Bronchial epithelial cell (primary cell): ENCODE results near the gene TECPR2. TPM values are rescaled to one million over a fixed set of nuclear protein-coding genes. Genes with fewer than 3 reads are reported as not detected.
A peak's percentile ranks its signal among the peaks of the same experiment; 100 is the strongest.

ENCODE experiments used
- DNase-seq: peaks from one replicate; pipeline ENCODE4 v3.0.0-alpha.2; 2010; ENCODE audit warnings: low read depth
- FAIRE-seq: peaks from 2 replicates; lab custom pipeline; 2011; peaks lifted over from hg19 to GRCh38; lab: Jason Lieb, UNC
- H3K27me3 ChIP-seq: 2 replicates; pipeline ENCODE4 v1.5.1; 2011; ENCODE audit warnings: low read length; ENCODE audit not compliant: control insufficient read depth, insufficient read depth
- H3K36me3 ChIP-seq: 2 replicates; pipeline ENCODE4 v1.5.1; 2011; ENCODE audit warnings: low read length; ENCODE audit not compliant: control insufficient read depth, insufficient read depth
- H3K4me3 ChIP-seq: 2 replicates; pipeline ENCODE4 v1.5.1; 2011; ENCODE audit warnings: mild to moderate bottlenecking, low read depth, low read length, control low read depth
- total RNA-seq: library from RNA; depleted of rRNA; stranded (reverse); fragments of >200 nt; gene quantifications from 2 replicates; pipeline ENCODE4 v1.2.1, GENCODE V29; 2014
- TF ChIP-seq, protein P1 (sequence below): IDR thresholded peaks from 2 replicates; pipeline ENCODE4 v1.5.1; 2011; ENCODE audit warnings: mild to moderate bottlenecking, moderate library complexity, low read length, control low read depth, inconsistent platforms; ENCODE audit not compliant: insufficient read depth, severe bottlenecking

TECPR2 gene
- total RNA-seq, 1 donor from 2014 or later: 4.7 TPM

DNA sequence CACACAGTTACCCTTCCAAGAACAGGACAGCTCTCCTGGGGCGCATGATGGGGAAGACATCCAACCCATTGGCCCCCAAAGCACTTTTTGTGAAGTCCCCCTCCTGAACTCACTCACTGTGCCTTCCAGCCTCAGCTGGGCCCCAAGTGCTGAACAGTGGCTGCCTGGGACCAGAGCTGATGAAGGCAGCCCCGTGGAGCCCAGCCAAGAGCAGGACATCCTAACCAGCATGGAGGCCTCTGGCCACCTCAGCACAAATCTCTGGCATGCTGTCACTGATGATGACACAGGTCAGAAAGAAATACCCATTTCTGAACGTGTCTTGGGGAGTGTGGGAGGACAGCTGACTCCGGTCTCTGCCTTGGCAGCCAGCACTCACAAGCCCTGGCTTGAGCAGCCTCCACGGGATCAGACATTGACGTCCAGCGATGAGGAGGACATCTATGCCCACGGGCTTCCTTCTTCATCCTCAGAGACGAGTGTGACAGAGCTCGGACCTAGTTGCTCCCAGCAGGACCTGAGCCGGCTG is 72.0 kb downstream of the TECPR2 start:
- peaks cover 4% of the 10 kb centered on the region for H3K36me3 ChIP-seq
- no peak overlapping the region for H3K4me3 ChIP-seq
- FAIRE-seq (no peak), DNase-seq (peak; percentile 26)
- TF ChIP-seq, protein P1, sequence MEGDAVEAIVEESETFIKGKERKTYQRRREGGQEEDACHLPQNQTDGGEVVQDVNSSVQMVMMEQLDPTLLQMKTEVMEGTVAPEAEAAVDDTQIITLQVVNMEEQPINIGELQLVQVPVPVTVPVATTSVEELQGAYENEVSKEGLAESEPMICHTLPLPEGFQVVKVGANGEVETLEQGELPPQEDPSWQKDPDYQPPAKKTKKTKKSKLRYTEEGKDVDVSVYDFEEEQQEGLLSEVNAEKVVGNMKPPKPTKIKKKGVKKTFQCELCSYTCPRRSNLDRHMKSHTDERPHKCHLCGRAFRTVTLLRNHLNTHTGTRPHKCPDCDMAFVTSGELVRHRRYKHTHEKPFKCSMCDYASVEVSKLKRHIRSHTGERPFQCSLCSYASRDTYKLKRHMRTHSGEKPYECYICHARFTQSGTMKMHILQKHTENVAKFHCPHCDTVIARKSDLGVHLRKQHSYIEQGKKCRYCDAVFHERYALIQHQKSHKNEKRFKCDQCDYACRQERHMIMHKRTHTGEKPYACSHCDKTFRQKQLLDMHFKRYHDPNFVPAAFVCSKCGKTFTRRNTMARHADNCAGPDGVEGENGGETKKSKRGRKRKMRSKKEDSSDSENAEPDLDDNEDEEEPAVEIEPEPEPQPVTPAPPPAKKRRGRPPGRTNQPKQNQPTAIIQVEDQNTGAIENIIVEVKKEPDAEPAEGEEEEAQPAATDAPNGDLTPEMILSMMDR: no peak
- no peaks in the 10 kb centered on the region for H3K27me3 ChIP-seq

DNA sequence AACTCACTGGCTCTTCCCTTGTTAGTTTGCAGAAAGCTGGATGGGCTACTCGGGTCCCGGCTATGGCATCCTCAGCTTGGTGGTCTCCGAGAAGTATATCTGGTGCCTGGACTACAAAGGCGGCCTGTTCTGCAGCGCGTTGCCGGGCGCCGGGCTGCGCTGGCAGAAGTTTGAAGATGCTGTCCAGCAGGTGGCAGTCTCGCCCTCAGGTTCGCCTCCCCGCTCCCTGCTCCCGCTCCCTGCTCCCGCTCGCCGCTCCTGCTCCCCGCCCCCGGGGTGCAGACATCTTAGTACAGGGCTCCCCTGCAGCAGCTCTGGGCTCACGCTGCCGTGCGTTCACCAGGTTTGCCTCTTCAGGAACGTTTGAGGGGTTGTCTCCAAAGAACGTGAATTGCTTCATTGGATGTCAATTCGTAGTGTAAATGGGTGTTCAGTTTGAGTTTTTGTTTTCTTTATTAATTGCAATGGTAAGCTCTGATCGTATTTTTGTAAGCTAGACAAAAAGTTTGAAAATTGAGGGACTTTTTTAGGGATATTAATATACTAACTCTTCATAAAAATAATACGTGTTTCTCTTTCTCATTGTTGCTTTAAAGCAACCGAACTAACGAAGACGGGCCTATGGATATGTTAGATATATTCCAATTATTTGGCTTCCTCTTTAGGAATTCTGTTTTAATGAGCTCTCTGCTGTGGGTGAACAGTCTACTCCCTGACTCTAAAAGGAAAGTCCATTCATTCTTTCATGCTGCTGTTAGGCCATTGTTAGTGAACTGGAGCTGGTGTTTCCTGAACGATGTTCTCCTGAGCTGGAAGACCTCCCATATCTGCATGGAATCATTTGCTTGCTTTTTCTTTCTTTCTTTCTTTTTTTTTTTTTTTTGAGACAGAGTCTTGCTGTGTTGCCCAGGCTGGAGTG is 75.5 kb downstream of the TECPR2 start:
- Histone ChIP-seq H3K36me3 (peaks cover 18% of the 10 kb centered on the region), H3K4me3 (no peak overlapping the region), H3K27me3 (no peaks in the 10 kb centered on the region)
- peak; percentile 58 for DNase-seq
- TF ChIP-seq, protein P1: peak; percentile 89
- FAIRE-seq: no peak

DNA sequence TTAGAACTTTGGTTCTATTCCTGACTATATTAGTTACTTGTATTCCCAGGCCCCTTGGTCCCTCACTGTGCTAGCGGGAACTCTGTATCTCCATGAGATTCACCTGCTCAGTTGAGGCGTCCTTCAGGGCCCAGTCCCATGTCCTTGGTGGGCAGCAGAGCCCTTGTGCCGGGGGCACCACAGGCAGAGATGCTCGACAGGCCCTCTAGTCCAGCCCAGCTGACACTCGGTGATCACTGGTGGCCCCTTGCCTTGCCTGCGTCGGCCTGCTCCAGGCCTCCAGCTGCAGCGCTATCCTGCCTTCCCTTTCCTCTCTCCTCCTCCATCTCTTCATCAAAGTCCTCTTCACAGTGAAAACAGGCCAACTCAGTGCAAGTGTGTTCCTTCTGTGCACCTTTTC is 76.8 kb downstream of the TECPR2 start:
- Histone ChIP-seq H3K27me3 (no peaks in the 10 kb centered on the region), H3K4me3 (no peak overlapping the region), H3K36me3 (peaks cover 22% of the 10 kb centered on the region)
- FAIRE-seq (no peak), DNase-seq (no peak)
- TF ChIP-seq, protein P1: no peak

GRCh38 chr14:102440392-102440791 is 77.7 kb downstream of the TECPR2 start:
- TF ChIP-seq, protein P1: no peak
- FAIRE-seq (no peak), DNase-seq (no peak)
- no peaks in the 10 kb centered on the region for H3K27me3 ChIP-seq
- no peak overlapping the region for H3K4me3 ChIP-seq
- peaks cover 26% of the 10 kb centered on the region for H3K36me3 ChIP-seq

DNA sequence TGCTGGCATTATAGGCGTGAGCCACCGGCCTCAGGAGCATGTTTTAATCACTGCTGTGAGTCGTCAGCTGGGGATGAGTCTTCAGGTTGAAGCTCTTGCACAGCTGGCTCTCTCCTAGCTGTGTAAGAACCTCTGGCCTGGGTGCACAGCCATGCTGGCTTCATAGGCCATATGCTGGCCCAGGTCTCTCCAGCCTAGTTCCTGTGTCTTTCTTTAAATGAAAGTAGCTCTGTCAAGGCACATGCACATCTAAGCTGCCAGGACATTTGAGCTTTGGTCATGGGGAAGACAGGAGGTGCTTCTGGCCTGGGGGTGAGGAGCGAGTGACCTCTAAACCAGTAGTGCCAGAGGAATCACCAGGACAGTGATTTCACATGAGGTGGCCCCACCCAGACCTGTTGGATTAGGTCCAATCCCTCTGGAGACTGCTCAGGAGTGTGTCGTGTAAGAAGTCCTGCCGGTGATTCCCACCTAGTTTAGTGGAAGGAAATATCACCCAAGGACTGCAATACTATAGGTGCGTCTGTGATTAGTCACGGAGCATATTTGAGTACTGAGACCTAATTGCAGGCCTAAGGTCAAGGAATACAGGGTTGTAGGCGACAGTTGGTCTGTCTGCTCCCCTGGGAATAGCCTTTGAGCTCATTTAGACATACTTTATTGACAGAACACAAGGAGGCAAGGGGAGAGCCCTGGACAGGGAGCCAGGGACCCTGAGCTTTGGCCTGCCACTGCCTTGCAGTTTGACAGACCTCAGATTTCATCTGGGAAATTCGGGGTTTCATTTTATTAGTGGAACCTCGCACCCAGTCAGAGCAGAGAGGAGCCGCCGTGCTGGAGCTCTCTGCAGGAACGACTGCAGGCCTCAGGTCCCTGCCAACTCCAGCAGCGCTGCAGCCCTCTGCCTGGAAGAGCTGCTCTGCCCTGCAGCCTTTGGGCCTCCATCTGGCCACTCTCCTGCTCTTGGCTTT is 79.8 kb downstream of the TECPR2 start:
- FAIRE-seq: no peak
- Histone ChIP-seq H3K4me3 (no peak overlapping the region), H3K27me3 (no peaks in the 10 kb centered on the region), H3K36me3 (peaks cover 30% of the 10 kb centered on the region)
- DNase-seq: peak; percentile 28
- TF ChIP-seq, protein P1: no peak
